ENCODE results near the gene ULK4. TPM values are rescaled to one million over a fixed set of nuclear protein-coding genes. Genes with fewer than 3 reads are reported as not detected.

The ULK4 gene
- polyA plus RNA-seq, 1 of the 3 experiments (the other 2 are of a cell fraction), result 6.2 TPM

DNA sequence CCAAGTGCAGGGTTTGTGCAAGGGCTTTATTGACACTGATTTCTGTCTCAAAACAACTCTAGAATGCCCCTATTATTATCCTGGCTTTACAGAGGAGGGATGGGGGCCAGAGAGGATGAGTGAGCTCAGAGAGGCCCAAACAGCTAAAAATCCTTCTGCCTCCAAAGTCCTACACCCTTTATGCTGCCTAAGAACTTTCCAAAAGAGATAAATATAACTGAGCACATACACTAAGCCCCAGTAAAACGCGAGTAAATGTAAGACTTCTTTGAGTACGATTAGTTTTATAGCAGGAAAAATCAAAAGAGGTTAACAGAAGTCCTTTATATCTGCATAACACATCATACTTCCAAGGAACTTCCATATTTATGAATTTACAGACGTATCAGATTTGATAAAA lies 613.5 kb downstream of the ULK4 start:
- Histone ChIP-seq H3K36me3 (replicated peaks in 1 of 2; ENCODE audit: control insufficient read depth in 1 of 2, insufficient read depth in 2 of 2, low read length in 1 of 2) (no peaks in the 10 kb centered on the region), H2AFZ (ENCODE audit: low read depth) (no peak overlapping the region), H3F3A (replicated peaks; ENCODE audit: insufficient read depth) (peaks cover 8% of the 10 kb centered on the region), H3K9ac (no peak overlapping the region), H3K27ac (ENCODE audit: low read depth in 2 of 2, low read length in 1 of 2) (no peak overlapping the region), H3K9me2 (no peaks in the 10 kb centered on the region), H3K27me3 (ENCODE audit: insufficient read depth) (no peaks in the 10 kb centered on the region), H3K79me2 (ENCODE audit: insufficient read depth) (no peaks in the 10 kb centered on the region), H3K4me2 (no peak overlapping the region), H3K9me3 (no peaks in the 10 kb centered on the region), H4K20me1 (ENCODE audit: insufficient read depth) (no peaks in the 10 kb centered on the region), H3K4me3 (ENCODE audit: low read depth in 2 of 2, low read length in 1 of 2) (no peak overlapping the region), H3K4me1 (ENCODE audit: control insufficient read depth in 1 of 2, insufficient read depth in 2 of 2, low read depth in 1 of 2, low read length in 1 of 2) (no peaks in the 10 kb centered on the region)
- POLR2A ChIA-PET, result no interaction called here
- DNase-seq, result no peak
- CTCF ChIA-PET, result interaction anchor here (1.2 kb wide), 1 partner anchor 321 kb away, joined by 3 read pairs; no protein-coding TSS in a partner anchor
- TF ChIP-seq FOXM1 (IDR thresholded peaks at IDR 0.05; ENCODE audit: low read depth) (no peak), USF1 (IDR thresholded peaks at IDR 0.05; ENCODE audit: borderline replicate concordance, low read depth) (no peak)
- 82% methylated on average over 4 of the region's 4 CpGs for WGBS (ENCODE audit: low lambda C conversion rate)

DNA sequence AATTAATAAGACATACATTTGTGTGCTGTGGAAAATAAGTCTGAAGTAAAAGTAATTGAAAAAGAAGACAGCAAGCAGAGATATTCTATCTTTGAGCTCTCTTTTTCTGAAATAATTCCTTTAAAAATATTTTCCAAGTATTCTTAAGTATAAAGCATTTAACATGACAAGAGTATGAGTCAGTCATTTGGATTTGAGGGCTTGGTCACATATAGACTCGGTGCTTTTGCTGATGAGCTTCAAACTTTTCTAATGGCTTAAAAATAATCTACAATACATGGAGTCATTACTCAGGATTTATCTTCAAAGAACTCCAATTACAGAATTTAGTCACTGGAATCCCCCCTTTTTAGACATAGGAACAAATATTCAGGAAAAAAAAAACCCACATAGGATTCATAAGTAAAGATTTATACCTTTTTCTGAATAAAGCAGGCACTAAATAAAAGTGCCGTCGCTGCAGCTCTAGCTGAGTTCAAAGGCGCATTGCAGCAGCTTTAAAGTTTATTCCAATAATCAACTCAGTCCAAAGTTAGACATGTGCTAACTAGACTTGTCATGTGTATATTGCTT lies 615.1 kb downstream of the ULK4 start:
- ChIA-PET POLR2A (no interaction called here), CTCF (interaction anchor here (1.2 to 1.3 kb wide), 2 partner anchors 322 to 753 kb away, joined by 3 read pairs; no protein-coding TSS in a partner anchor)
- Histone ChIP-seq H3K79me2 (ENCODE audit: insufficient read depth) (no peaks in the 10 kb centered on the region), H3K36me3 (replicated peaks in 1 of 2; ENCODE audit: control insufficient read depth in 1 of 2, insufficient read depth in 2 of 2, low read length in 1 of 2) (no peaks in the 10 kb centered on the region), H4K20me1 (ENCODE audit: insufficient read depth) (no peaks in the 10 kb centered on the region), H2AFZ (ENCODE audit: low read depth) (no peak overlapping the region), H3K4me1 (ENCODE audit: control insufficient read depth in 1 of 2, insufficient read depth in 2 of 2, low read depth in 1 of 2, low read length in 1 of 2) (no peaks in the 10 kb centered on the region), H3K27ac (ENCODE audit: low read depth in 2 of 2, low read length in 1 of 2) (no peak overlapping the region), H3K4me3 (ENCODE audit: low read depth in 2 of 2, low read length in 1 of 2) (no peak overlapping the region), H3K9ac (no peak overlapping the region), H3K9me3 (no peaks in the 10 kb centered on the region), H3K9me2 (no peaks in the 10 kb centered on the region), H3K27me3 (ENCODE audit: insufficient read depth) (no peaks in the 10 kb centered on the region), H3F3A (replicated peaks; ENCODE audit: insufficient read depth) (peaks cover 8% of the 10 kb centered on the region), H3K4me2 (no peak overlapping the region)
- TF ChIP-seq RCOR1 (IDR thresholded peaks at IDR 0.05; ENCODE audit: low read length), result no peak
- DNase-seq, result no peak
- 40% methylated on average over 4 of the region's 4 CpGs for WGBS (ENCODE audit: low lambda C conversion rate)

- TF ChIP-seq FOSL2 (IDR thresholded peaks at IDR 0.05; ENCODE audit: borderline replicate concordance, low read depth) (no peak), NFIC (IDR thresholded peaks at IDR 0.05; ENCODE audit: borderline replicate concordance) (no peak), FOXM1 (IDR thresholded peaks at IDR 0.05; ENCODE audit: low read depth) (no peak), USF1 (IDR thresholded peaks at IDR 0.05; ENCODE audit: borderline replicate concordance, low read depth) (no peak), REST (IDR thresholded peaks at IDR 0.05; ENCODE audit: low read depth, low read length) (no peak), GABPA (IDR thresholded peaks at IDR 0.05; ENCODE audit: low read depth) (no peak), SIN3A (IDR thresholded peaks at IDR 0.05; ENCODE audit: borderline replicate concordance, low read depth, low read length) (no peak)
- TF ChIP-seq, protein P1, sequence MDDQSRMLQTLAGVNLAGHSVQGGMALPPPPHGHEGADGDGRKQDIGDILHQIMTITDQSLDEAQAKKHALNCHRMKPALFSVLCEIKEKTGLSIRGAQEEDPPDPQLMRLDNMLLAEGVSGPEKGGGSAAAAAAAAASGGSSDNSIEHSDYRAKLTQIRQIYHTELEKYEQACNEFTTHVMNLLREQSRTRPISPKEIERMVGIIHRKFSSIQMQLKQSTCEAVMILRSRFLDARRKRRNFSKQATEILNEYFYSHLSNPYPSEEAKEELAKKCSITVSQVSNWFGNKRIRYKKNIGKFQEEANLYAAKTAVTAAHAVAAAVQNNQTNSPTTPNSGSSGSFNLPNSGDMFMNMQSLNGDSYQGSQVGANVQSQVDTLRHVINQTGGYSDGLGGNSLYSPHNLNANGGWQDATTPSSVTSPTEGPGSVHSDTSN (IDR thresholded peaks at IDR 0.05), result no peak
- H3K4me3 ChIP-seq (ENCODE audit: low read depth in 2 of 2, low read length in 1 of 2), result no peak overlapping the region
- 94% methylated on average over 4 of the region's 5 CpGs for WGBS (ENCODE audit: low lambda C conversion rate)
- no peaks in the 10 kb centered on the region for H3K9me2 ChIP-seq
- ChIA-PET POLR2A (no interaction called here), CTCF (no interaction called here)
- H3K27ac ChIP-seq (ENCODE audit: low read depth in 2 of 2, low read length in 1 of 2), result no peak overlapping the region
- H2AFZ ChIP-seq (ENCODE audit: low read depth), result no peak overlapping the region
- H4K20me1 ChIP-seq (ENCODE audit: insufficient read depth), result no peaks in the 10 kb centered on the region
- H3K4me2 ChIP-seq, result no peak overlapping the region
- H3F3A ChIP-seq (replicated peaks; ENCODE audit: insufficient read depth), result peaks cover 8% of the 10 kb centered on the region
- no peaks in the 10 kb centered on the region for H3K79me2 ChIP-seq (ENCODE audit: insufficient read depth)
- no peak for DNase-seq
- H3K4me1 ChIP-seq (ENCODE audit: control insufficient read depth in 1 of 2, insufficient read depth in 2 of 2, low read depth in 1 of 2, low read length in 1 of 2), result no peaks in the 10 kb centered on the region
- no peaks in the 10 kb centered on the region for H3K36me3 ChIP-seq (replicated peaks in 1 of 2; ENCODE audit: control insufficient read depth in 1 of 2, insufficient read depth in 2 of 2, low read length in 1 of 2)
- no peaks in the 10 kb centered on the region for H3K27me3 ChIP-seq (ENCODE audit: insufficient read depth)
- H3K9me3 ChIP-seq, result no peaks in the 10 kb centered on the region
- no peak overlapping the region for H3K9ac ChIP-seq
Observed at GRCh38 chr3:41345788-41346187, 616.1 kb downstream of the ULK4 start.
